Body of pancreas (tissue), 4 donors: ENCODE data around the gene NAA25. TPM values are rescaled to one million over a fixed set of nuclear protein-coding genes. Genes with fewer than 3 reads are reported as not detected.
A peak's percentile ranks its signal among the peaks of the same experiment; 100 is the strongest.
"Not testable (repeated sequence)": the region's sequence is repeated elsewhere in the genome, so short reads cannot be mapped to it uniquely, and the experiment has no call there.

Source experiments
- ATAC-seq: fragments of 150-250 bp; one replicate; pipeline ENCODE4 v1.9.1; 2016
- DNase-seq, 4 donors: peaks; one replicate each; pipeline ENCODE4 v3.0.0-alpha.2; 2019
- H3K27ac ChIP-seq, 4 donors: fragments of 200-600 bp; sonication (generic); 1 replicate in 3 of 4; 2 replicates in 1 of 4; pipeline versions ENCODE4 v1.5.1 to v1.6.1; 2016 to 2019; ENCODE audit warnings: mild to moderate bottlenecking in 1 of 4, mixed read lengths in 1 of 4, moderate library complexity in 1 of 4
- H3K27me3 ChIP-seq, 2 donors: fragments of 200-600 bp; sonication (generic); one replicate each; pipeline ENCODE4 v1.6.0; 2016; ENCODE audit warnings: mild to moderate bottlenecking in 1 of 2
- H3K36me3 ChIP-seq, 2 donors: fragments of 200-600 bp; sonication (generic); replicated peaks in 1 of 2; 2 replicates each; pipeline ENCODE4 v1.5.1; 2016; ENCODE audit warnings: low read depth in 2 of 2; ENCODE audit not compliant: insufficient read depth in 1 of 2
- H3K4me1 ChIP-seq: fragments of 200-600 bp; sonication (generic); one replicate; pipeline ENCODE4 v1.6.0; 2016
- H3K4me3 ChIP-seq, 2 donors: fragments of 200-600 bp; sonication (generic); 1 replicate in 1 of 2; 2 replicates in 1 of 2; pipeline ENCODE4 v1.5.1; 2016 to 2019
- H3K9me3 ChIP-seq, 3 donors: fragments of 200-600 bp; sonication (generic); 1 replicate in 2 of 3; 2 replicates in 1 of 3; pipeline ENCODE4 v1.5.1; 2016
- POLR2A ChIP-seq, 3 donors: fragments of 450-650 bp; IDR thresholded peaks; one replicate each; pipeline ENCODE4 v1.6.1; 2016; ENCODE audit warnings: antibody characterized with exemption in 3 of 3, mild to moderate bottlenecking in 2 of 3
- whole genome bisulfite sequencing, 2 donors: methylation state at CpG; one replicate each; pipeline ENCODE4 v1.1.5; 2017; 5-methylcytosine and 5-hydroxymethylcytosine counted together
- intact Hi-C: fragments of 100-400 bp; cut with DNase I; formaldehyde crosslinking; loops from one replicate; pipeline ENCODE4 v1.15.1; 2023
- total RNA-seq, 2 donors: library from RNA; depleted of rRNA; stranded (reverse); fragments of >200 nt; gene quantifications; one replicate each; pipeline ENCODE4 v1.1.0, GENCODE V29; 2016
- TF ChIP-seq, protein P1 (sequence below), 7 experiments: fragments of 450-650 bp in 4 of 7; fragments of 200-600 bp in 3 of 7; sonication (generic) in 3 of 7; IDR thresholded peaks; one replicate each; pipeline ENCODE4 v1.5.1; 2016 to 2019; ENCODE audit warnings: antibody characterized with exemption in 7 of 7

NAA25 gene
- total RNA-seq, 2 donors from 2014 or later, result 12.5 to 17.6 TPM

DNA sequence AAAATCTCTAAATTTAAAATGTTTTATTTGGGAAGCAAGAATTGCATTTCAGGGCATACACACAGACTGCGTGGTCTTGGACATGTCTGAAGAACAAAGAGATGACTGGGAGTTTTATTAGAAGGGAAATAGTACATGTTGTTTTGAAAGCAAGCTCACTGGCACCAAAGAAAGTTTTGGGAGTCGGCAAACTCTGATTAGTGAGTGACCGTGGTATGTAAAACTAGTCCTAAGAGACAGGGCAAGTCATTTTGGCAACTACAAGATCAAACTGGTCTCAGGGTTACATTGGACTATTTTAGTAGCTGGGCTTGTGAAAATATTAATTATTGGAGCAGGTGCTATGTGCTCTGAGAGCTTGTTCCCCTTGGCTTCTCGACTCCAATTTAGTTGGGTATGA is 110.6 kb downstream of the NAA25 start:
- 78 to 93% methylated on average over 4 of the region's 4 CpGs for WGBS, 2 donors
- ATAC-seq (no peak), DNase-seq (no peak)
- H3K4me3 ChIP-seq, result no peak overlapping the region
- intact Hi-C loops, result no loop called here
- no peaks in the 10 kb centered on the region for H3K9me3 ChIP-seq
- H3K27ac ChIP-seq, result no peak overlapping the region
- H3K36me3 ChIP-seq, result no peaks in the 10 kb centered on the region
- TF ChIP-seq POLR2A (IDR thresholded peaks at IDR 0.05), result no peak
- TF ChIP-seq, protein P1, sequence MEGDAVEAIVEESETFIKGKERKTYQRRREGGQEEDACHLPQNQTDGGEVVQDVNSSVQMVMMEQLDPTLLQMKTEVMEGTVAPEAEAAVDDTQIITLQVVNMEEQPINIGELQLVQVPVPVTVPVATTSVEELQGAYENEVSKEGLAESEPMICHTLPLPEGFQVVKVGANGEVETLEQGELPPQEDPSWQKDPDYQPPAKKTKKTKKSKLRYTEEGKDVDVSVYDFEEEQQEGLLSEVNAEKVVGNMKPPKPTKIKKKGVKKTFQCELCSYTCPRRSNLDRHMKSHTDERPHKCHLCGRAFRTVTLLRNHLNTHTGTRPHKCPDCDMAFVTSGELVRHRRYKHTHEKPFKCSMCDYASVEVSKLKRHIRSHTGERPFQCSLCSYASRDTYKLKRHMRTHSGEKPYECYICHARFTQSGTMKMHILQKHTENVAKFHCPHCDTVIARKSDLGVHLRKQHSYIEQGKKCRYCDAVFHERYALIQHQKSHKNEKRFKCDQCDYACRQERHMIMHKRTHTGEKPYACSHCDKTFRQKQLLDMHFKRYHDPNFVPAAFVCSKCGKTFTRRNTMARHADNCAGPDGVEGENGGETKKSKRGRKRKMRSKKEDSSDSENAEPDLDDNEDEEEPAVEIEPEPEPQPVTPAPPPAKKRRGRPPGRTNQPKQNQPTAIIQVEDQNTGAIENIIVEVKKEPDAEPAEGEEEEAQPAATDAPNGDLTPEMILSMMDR (IDR thresholded peaks at IDR 0.05), result no peak
- no peaks in the 10 kb centered on the region for H3K27me3 ChIP-seq
- H3K4me1 ChIP-seq, result no peaks in the 10 kb centered on the region

DNA sequence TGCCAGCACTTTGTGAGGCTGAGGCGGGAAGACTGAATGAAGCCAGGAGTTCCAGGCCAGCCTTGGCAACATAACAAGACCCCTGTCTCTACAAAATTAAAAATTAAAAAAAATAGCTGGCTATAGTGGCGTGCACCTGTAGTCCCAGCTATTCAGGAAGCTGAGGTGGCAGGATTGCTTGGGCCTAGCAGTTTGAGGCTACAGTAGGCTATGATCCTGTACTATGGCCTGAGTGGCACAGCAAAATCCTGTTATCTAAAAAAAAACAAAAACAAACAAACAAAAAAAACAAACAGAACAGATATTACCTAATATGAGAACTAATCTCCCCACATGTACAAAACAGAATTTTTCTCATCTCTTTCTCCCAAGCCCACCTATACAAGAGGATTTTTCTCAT is 111.3 kb downstream of the NAA25 start:
- intact Hi-C loops, result no loop called here

DNA sequence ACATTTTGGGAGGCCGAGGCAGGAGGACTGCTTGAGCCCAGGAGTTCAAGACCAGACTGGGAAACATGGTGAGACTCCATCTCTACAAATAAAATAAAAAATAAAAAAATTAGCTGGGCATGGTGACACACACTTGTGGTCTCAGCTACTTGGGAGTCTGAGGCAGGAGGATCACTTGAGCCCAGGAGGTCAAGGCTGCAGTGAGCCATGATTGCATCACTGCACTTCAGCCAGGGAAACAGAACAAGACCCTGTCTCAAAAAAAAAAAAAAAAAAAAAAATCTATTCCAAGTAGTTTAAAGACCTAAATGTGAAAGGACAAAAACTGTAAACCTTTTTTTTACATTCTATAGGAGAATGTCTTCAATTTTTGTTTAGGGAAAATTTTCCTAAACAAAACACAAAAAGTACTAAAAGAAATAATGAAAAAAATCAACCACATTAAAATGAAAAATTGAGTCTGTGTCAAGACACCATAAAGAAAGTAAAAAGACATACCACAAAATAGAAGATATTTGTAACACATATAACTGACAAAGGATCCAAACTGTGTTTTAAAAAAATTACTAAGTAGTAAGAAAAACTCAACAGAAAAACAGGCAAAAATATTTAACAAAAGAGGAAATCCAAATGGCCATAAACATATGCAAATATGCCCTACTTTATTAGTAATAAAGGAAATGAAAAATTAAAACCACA is 112.7 kb downstream of the NAA25 start:
- no peaks in the 10 kb centered on the region for H3K9me3 ChIP-seq
- DNase-seq (no peak), ATAC-seq (no peak)
- intact Hi-C loops, result no loop called here
- no peak overlapping the region for H3K4me3 ChIP-seq
- no peak overlapping the region for H3K27ac ChIP-seq
- no peaks in the 10 kb centered on the region for H3K4me1 ChIP-seq
- no peaks in the 10 kb centered on the region for H3K27me3 ChIP-seq
- H3K36me3 ChIP-seq, result no peaks in the 10 kb centered on the region
- TF ChIP-seq, protein P1 (IDR thresholded peaks at IDR 0.05), result no peak
- 86 to 100% methylated on average over 1 of the region's 1 CpG for WGBS, 2 donors

More for the DNA sequence above, 111.3 kb downstream of the NAA25 start:
- Histone ChIP-seq H3K4me1 (no peaks in the 10 kb centered on the region), H3K27me3 (no peaks in the 10 kb centered on the region), H3K9me3 (no peaks in the 10 kb centered on the region), H3K27ac (no peak overlapping the region), H3K4me3 (no peak overlapping the region), H3K36me3 (no peaks in the 10 kb centered on the region)
- ATAC-seq (no peak), DNase-seq (no peak)
- TF ChIP-seq POLR2A (IDR thresholded peaks at IDR 0.05), result no peak
- TF ChIP-seq, protein P1 (IDR thresholded peaks at IDR 0.05), result no peak
- WGBS, 2 donors, result 96 to 100% methylated on average over 2 of the region's 2 CpGs

DNA sequence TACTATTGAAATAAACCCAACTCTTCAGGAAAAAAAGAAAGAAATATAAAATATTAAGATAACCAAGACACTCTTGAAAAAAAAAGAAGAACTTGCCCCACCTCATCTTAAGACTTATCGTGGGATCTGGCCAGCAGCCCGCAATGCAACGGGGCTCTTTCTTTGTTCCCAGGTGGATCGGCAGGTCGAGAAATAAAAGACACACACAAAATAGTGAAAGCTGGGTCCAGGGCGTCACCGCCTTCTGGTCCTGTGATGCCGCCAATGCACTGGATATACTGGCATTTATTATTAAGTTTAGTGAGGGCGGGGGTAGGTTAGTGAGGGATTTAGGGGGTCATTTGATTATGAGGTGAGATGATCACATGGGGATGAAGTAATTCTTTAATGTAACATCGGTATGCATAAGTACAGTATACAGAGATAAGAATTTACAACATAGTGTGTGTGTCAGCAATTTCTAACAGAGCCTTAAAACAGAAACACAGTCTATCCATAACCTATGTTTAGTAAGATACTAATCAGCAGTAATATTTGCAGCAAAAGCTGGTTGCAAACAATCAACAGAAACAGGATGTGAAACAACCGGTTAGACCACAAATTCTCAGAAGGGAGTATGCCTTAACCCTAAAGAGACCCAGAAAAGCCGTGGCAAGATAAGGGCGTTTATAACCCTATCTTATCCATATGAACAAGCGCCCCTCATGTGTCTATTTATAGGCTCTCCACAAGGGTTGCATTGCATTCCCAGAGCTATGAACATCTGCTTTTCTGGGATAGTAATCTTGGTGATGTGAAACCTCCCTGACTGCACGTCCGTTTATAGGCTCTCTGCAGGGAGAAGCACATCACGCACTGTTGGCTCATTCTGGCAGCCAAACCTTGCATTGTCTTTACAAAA is 114.1 kb downstream of the NAA25 start:
- DNase-seq, result peak in 1 of 4 donors; percentile 20
- H3K27me3 ChIP-seq, H3K9me3 ChIP-seq, H3K4me3 ChIP-seq, H3K27ac ChIP-seq, H3K4me1 ChIP-seq, intact Hi-C loops, H3K36me3 ChIP-seq, ATAC-seq: not testable (repeated sequence)
- WGBS, 2 donors, result 46 to 60% methylated on average over 17 of the region's 17 CpGs

DNA sequence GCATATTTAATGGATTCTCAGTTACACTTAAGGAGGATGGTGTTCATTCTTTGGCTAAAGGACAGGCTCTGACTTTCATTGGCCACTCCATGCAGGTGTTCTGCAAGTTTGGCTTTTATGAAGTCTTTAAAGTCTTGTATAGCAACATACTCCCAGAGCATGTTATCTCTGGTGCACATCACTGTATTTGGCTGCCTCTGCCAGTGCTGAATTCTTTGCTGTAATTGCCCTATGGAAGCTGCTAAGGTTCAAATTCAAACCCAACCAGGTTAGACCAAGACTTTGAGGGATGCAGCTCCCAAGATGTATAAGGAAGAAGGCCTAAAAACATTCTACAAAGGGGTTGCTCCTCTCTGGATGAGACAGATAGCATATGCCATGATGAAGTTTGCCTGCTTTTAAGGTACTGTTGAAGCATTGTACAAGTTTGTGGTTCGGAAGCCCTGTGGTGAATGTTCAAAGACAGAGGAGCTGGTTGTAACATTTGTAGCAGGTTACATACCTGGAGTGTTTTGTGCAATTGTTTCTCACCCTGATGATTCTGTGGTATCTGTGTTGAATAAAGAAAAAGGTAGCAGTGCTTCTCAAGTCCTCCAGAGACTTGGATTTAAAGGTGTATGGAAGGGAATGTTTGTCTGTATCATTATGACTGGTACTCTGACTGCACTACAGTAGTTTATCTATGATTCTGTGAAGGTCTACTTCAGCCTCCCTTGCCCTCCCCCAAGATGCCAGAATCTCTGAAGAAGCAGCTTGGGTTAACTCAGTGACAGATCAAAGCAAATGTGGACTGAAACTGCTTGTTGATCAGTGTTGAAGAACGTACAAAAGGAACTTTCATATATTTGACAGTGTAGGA is 115.1 kb downstream of the NAA25 start:
- 73 to 74% methylated on average over 2 of the region's 2 CpGs for WGBS, 2 donors
- DNase-seq (no peak), ATAC-seq (no peak)
- H3K4me3 ChIP-seq, result no peak overlapping the region
- no peak overlapping the region for H3K27ac ChIP-seq
- no peaks in the 10 kb centered on the region for H3K27me3 ChIP-seq
- no peak for TF ChIP-seq POLR2A (IDR thresholded peaks at IDR 0.05)
- TF ChIP-seq, protein P1 (IDR thresholded peaks at IDR 0.05), result no peak
- no peaks in the 10 kb centered on the region for H3K36me3 ChIP-seq
- no peaks in the 10 kb centered on the region for H3K9me3 ChIP-seq
- intact Hi-C loops, result no loop called here
- no peaks in the 10 kb centered on the region for H3K4me1 ChIP-seq
